ENCODE results near the gene TESK2. TPM values are rescaled to one million over a fixed set of nuclear protein-coding genes. Genes with fewer than 3 reads are reported as not detected.

TESK2 gene
- total RNA-seq, 1 experiment from 2014 or later = 5.0 TPM

GRCh38 chr1:45429561-45430159, 61.3 kb downstream of the TESK2 start:
- DNase-seq (ENCODE audit: low read depth, low spot score) (no peak), ATAC-seq (no peak)
- intact Hi-C loops (cut with micrococcal nuclease) = no loop called here
- no TSS peak for BruUV-seq (replicated peaks)
- POLR2A ChIA-PET = no interaction called here
- H3K27me3 ChIP-seq (ENCODE audit: insufficient read depth, low read length) = no peaks in the 10 kb centered on the region
- H3K9me3 ChIP-seq (ENCODE audit: control insufficient read depth in 1 of 2, insufficient read depth in 1 of 2, low read depth in 1 of 2, low read length in 2 of 2) = no peaks in the 10 kb centered on the region
- H3K79me2 ChIP-seq (ENCODE audit: insufficient read depth, low read length) = no peaks in the 10 kb centered on the region
- no peak overlapping the region for H3K4me2 ChIP-seq (ENCODE audit: low read length)
- RAD21 ChIA-PET (ENCODE audit: low non-redundant PET in 1 of 2, low total read pairs in 2 of 2, uncharacterized antibody in 2 of 2, unreplicated experiment in 2 of 2) = no interaction called here
- H3K36me3 ChIP-seq (ENCODE audit: control insufficient read depth in 1 of 2, insufficient read depth in 2 of 2, low read length in 2 of 2) = no peaks in the 10 kb centered on the region
- no peaks in the 10 kb centered on the region for H4K20me1 ChIP-seq (ENCODE audit: insufficient read depth)
- CTCF ChIA-PET = no interaction called here
- no peak overlapping the region for H3K27ac ChIP-seq (ENCODE audit: low read depth, low read length)
- no peaks in the 10 kb centered on the region for H3K9me2 ChIP-seq (ENCODE audit: insufficient read depth)
- no peak overlapping the region for H3K4me3 ChIP-seq (replicated peaks in 1 of 2; ENCODE audit: low read depth in 1 of 2, low read length in 2 of 2)
- TF ChIP-seq SP1 (IDR thresholded peaks at IDR 0.05; ENCODE audit: low read depth) = no peak
- no peak for TF ChIP-seq REST (IDR thresholded peaks at IDR 0.05; ENCODE audit: low read depth)
- no peak for TF ChIP-seq SIN3A (IDR thresholded peaks at IDR 0.05; ENCODE audit: low read depth)
- no peak for TF ChIP-seq ZFX (IDR thresholded peaks at IDR 0.05)
- no peak for TF ChIP-seq CBX3 (IDR thresholded peaks at IDR 0.05; ENCODE audit: low read depth)
- TF ChIP-seq SRF (IDR thresholded peaks at IDR 0.05; ENCODE audit: low read depth) = no peak
- TF ChIP-seq RAD21 (IDR thresholded peaks at IDR 0.05; ENCODE audit: low read depth) = no peak
- no peak for TF ChIP-seq EGR1 (IDR thresholded peaks at IDR 0.05; ENCODE audit: low read depth)
- no peak overlapping the region for H2AFZ ChIP-seq (ENCODE audit: low read depth, low read length, poor library complexity, severe bottlenecking)
- H3K4me1 ChIP-seq (ENCODE audit: control insufficient read depth in 1 of 2, insufficient read depth in 2 of 2, low read length in 2 of 2) = no peaks in the 10 kb centered on the region
- no peak overlapping the region for H3K9ac ChIP-seq (ENCODE audit: low read length)
